ENCODE measurements around the gene KCNT1. TPM values are rescaled to one million over a fixed set of nuclear protein-coding genes. Genes with fewer than 3 reads are reported as not detected.

Gene KCNT1
- total RNA-seq, 1 experiment from 2014 or later: 0.17 TPM

- no peak for TF ChIP-seq ZBTB33 (IDR thresholded peaks at IDR 0.05; ENCODE audit: extremely low read depth, insufficient replicate concordance, low read length)
- no peak for TF ChIP-seq ELF1 (IDR thresholded peaks at IDR 0.05; ENCODE audit: borderline replicate concordance, low read depth)
- no peak for TF ChIP-seq POLR2AphosphoS5 (IDR thresholded peaks at IDR 0.05; ENCODE audit: low read depth, low read length)
- TF ChIP-seq SP1 (IDR thresholded peaks at IDR 0.05; ENCODE audit: low read depth): no peak
- no peak for TF ChIP-seq CEBPB (IDR thresholded peaks at IDR 0.05; ENCODE audit: low read depth)
- no peak for TF ChIP-seq ATF3 (IDR thresholded peaks at IDR 0.05)
- TF ChIP-seq ZFX (IDR thresholded peaks at IDR 0.05): no peak
- no peak for TF ChIP-seq POLR2A (IDR thresholded peaks at IDR 0.05; ENCODE audit: borderline replicate concordance, extremely low read depth, insufficient read depth, insufficient read length)
These were observed 4.8 kb upstream of the KCNT1 start (continued) for GRCh38 chr9:135697226-135697625.

GRCh38 chr9:135698236-135698635 lies 3.7 kb upstream of the KCNT1 start:
- no TSS peak for BruUV-seq (replicated peaks)
- H3K27ac ChIP-seq (ENCODE audit: low read depth, low read length): no peak overlapping the region
- ChIA-PET CTCF (no interaction called here), POLR2A (no interaction called here), RAD21 (ENCODE audit: low non-redundant PET in 1 of 2, low total read pairs in 2 of 2, uncharacterized antibody in 2 of 2, unreplicated experiment in 2 of 2) (no interaction called here)
- H4K20me1 ChIP-seq (ENCODE audit: insufficient read depth): no peaks in the 10 kb centered on the region
- no peak overlapping the region for H3K9ac ChIP-seq (ENCODE audit: low read length)
- intact Hi-C loops (cut with micrococcal nuclease): no loop called here
- no peaks in the 10 kb centered on the region for H3K27me3 ChIP-seq (ENCODE audit: insufficient read depth, low read length)
- ATAC-seq (no peak), DNase-seq (ENCODE audit: low read depth, low spot score) (no peak)
- peaks cover 2 to 9% of the 10 kb centered on the region in 2 experiments; a peak in 3 of 4 replicates for H3K4me1 ChIP-seq (ENCODE audit: control insufficient read depth in 1 of 2, insufficient read depth in 2 of 2, low read length in 2 of 2)
- H3K4me3 ChIP-seq (replicated peaks in 1 of 2; ENCODE audit: low read depth in 1 of 2, low read length in 2 of 2): no peak overlapping the region
- H3K4me2 ChIP-seq (ENCODE audit: low read length): no peak overlapping the region
- no peaks in the 10 kb centered on the region for H3K9me3 ChIP-seq (ENCODE audit: control insufficient read depth in 1 of 2, insufficient read depth in 1 of 2, low read depth in 1 of 2, low read length in 2 of 2)
- H2AFZ ChIP-seq (ENCODE audit: low read depth, low read length, poor library complexity, severe bottlenecking): no peak overlapping the region
- no peaks in the 10 kb centered on the region for H3K79me2 ChIP-seq (ENCODE audit: insufficient read depth, low read length)
- no peak for TF ChIP-seq EZH2 (IDR thresholded peaks at IDR 0.05)
- TF ChIP-seq CEBPB (IDR thresholded peaks at IDR 0.05; ENCODE audit: low read depth): no peak
- no peak for TF ChIP-seq SRF (IDR thresholded peaks at IDR 0.05; ENCODE audit: low read depth)
- TF ChIP-seq ZBTB33 (IDR thresholded peaks at IDR 0.05; ENCODE audit: extremely low read depth, insufficient replicate concordance, low read length): no peak
- no peak for TF ChIP-seq REST (IDR thresholded peaks at IDR 0.05; ENCODE audit: low read depth)
- no peak for TF ChIP-seq RAD21 (IDR thresholded peaks at IDR 0.05; ENCODE audit: low read depth)
- no peaks in the 10 kb centered on the region for H3K36me3 ChIP-seq (ENCODE audit: control insufficient read depth in 1 of 2, insufficient read depth in 2 of 2, low read length in 2 of 2)
- no peaks in the 10 kb centered on the region for H3K9me2 ChIP-seq (ENCODE audit: insufficient read depth)

Measured in HCT116 (cell line).